Lower leg skin (tissue), 3 donors: Measurements from ENCODE around the gene MAP2K6.

Experiments
- CTCF ChIP-seq, 3 donors: fragments of 450-650 bp; IDR thresholded peaks; one replicate each; pipeline ENCODE4 v1.5.1; 2016; ENCODE audit warnings: antibody characterized with exemption in 3 of 3, mild to moderate bottlenecking in 3 of 3, moderate library complexity in 2 of 3
- POLR2A ChIP-seq, 2 donors: fragments of 450-650 bp; IDR thresholded peaks; one replicate each; pipeline ENCODE4 v1.6.1; 2016 to 2017; ENCODE audit warnings: antibody characterized with exemption in 2 of 2, mild to moderate bottlenecking in 1 of 2, moderate library complexity in 1 of 2

- TF ChIP-seq CTCF (IDR thresholded peaks at IDR 0.05): no peak
- no peak for TF ChIP-seq POLR2A (IDR thresholded peaks at IDR 0.05)
Observed at GRCh38 chr17:69417545-69418483, 3.3 kb downstream of the MAP2K6 start.
